DMS 273 treated with DMSO at 0.1 percent for 48 hours (cell line): ENCODE measurements around the gene PITPNC1.
"Not testable (repeated sequence)": the region's sequence is repeated elsewhere in the genome, so short reads cannot be mapped to it uniquely, and the experiment has no call there.

Experiments
- DNase-seq: peaks from one replicate; lab custom pipeline; 2025; lab: John Stamatoyannopoulos, UW

The PITPNC1 gene

DNA sequence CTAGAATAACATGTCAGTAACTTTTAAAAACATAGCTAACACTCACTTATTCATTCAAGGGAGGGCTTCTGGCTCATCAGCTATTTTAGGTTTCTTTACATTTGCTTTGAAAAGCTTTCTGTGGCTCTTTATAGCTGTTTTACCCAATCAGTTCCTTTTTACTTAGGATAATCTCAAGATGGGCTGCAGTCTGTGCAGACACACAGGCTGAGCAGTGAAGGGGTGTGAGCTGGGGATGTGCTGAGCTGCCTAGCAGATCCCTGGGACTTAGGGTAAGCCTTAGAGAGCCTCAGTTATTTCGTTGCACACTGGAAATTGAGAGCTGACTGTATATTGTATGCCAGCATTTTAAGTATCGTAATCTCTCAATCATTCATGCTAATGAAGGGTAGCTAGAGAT is 310.4 kb downstream of the PITPNC1 start:
- DNase-seq, result no peak

DNA sequence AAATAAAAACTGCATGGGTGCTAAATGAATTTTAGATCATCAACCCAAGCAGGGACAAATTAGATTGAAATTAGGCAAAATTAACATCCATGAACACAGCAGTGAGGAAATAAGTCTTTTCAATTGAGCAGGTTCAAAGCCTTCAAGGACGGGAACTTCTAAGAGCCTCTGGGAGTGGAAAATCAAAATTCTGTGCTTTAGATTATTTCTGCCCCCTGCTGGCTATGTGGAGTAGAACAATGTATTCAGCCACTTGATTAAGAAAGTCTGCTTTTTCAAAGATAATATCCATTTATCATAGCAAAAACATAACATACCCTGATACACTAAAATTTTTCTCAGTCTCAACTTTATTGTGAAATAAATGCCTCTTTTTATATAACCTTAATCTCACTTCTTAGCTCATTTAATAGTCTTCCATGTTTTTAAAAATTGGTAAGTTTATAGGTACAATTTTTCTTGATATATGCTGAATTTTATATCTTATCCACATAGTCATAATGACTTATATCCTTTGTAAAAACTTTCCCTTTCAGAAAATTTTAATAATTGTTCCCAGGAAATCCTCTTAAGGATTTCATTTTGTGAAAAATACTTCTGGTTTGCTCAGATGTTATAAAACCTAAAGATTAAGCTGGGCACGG is 312.6 kb downstream of the PITPNC1 start:
- DNase-seq, result peak; percentile 17

DNA sequence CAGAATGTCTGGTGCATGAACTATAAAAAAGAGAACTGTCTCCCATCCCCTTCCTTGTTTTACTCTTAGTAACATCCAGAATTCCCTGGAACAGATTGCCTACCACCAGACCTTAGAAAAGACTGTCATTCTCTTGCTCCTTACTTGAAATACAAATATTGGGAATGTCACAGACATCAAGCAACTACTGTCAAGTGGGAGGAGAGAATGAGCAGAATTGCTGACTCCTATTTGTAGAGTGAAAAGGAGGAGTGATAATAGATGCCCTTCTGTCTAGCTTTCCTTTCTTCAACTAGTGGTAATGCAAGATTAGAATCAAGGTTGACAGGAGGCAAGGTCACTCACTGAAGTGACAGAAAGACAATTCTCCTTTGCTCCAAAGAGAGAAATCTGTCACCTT is 316.7 kb downstream of the PITPNC1 start:
- no peak for DNase-seq

DNA sequence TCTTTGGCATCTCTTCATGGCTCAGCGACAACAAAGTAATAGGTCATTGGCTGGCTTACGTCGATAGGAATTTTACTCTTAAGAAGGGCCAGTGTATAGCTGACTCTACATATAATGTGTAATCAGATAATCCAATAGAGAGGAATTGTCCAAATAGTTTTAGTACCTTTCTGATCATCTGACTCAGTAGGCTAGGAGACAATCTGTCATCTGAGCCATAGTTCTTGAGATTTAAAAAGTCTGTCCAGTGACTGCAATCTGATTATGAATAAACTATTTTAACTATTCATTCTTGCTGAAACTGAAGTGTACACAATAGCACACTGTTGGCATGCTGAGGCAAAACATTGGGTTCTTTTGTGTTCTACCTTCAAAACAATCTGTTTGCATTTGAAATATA is 319.3 kb downstream of the PITPNC1 start:
- DNase-seq, result no peak

DNA sequence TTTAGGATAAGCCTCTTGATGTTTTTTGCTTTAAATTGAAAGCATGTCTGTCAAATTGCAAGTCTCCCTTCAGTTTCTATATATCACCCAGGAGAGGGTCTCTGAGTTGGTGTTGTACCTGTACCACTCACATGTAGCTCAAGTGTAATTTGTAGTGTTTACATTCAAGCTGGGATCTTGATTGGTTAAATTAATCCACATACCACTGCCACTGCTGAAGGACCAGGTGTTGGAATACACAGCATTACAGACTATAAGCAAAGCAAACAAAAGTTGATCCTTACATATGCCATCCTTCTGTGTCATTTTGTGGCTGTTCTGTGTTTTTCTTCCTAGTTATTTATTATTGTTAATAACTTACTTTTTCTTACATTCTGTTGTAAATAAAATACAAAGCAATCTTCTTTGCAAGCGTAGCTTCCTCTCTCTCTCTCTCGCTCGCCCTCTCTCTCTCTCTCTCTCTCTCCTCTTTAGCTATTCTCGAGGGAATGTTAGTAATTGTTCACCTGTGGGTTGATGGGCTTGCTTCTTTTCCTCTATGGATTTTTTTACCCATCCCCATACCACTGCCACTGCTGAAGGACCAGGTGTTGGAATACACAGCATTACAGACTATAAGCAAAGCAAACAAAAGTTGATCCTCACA is 319.9 kb downstream of the PITPNC1 start:
- no peak for DNase-seq

DNA sequence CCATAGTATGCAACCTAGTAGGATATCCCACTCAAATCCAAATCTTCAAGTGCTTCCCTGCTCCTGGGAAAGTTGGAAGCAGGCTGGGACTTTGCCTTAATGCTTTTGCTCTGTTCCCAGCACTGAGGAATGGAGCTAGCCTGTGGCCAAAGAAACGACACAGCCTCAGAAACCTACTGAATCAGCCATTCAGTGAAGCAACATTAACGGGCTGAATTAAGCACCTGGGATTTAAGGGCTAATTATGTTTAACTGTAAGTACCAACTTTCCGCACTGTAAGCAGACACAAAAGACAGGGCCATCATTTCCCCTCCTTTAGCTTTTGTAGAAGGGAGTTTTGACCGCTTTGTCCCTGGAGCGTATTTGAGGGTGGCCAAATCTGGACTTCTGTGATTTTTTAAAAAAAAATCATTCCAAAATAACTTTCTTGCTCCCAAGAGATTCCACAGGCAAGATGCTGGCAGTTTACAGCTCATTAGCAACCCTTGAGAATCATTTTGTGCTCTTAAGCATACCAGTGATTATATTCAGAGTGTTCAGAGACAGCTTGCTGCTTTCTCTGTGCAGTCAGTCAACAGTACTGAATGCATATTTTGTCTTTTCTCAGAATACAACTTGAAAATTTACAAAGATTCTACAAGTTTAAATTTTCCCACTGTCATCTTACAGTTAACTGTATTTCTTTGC is 323.1 kb downstream of the PITPNC1 start:
- no peak for DNase-seq

DNA sequence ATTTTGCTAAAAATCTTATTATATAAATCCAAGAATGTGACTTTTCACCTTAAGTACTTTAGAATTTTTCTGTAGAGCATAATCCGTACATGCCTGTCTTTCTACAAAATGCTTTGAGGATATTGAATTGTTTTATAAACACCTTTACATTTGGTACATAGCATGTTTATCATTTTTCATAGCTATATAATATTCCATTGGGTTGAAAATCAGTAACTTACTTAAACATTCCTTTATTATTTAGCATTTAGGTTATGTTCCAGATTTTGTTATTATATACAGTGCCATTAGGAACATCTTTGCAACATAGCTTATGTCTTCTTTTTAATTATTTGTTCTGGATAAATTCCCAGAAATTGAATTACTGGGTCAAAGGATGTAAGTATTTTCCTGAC is 323.6 kb downstream of the PITPNC1 start:
- no peak for DNase-seq

DNA sequence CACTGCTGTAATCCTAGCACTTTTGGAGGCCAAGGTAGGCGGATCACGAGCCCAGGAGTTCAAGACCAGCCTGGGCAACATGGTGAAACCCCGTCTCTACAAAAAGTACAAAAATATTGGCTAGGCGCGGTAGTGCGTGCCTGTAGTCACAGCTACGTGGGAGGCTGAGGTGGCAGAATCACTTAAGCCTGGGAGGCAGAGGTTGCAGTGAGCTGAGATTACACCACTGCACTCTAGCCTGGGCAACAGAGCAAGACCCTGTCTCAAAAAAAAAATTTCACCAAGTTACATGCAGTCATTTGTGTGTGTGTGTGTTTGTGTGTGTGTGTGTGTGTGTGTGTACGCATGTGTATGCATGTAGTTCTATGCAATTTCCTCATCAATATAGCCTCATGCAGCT is 325.8 kb downstream of the PITPNC1 start:
- DNase-seq, result not testable (repeated sequence)

DNA sequence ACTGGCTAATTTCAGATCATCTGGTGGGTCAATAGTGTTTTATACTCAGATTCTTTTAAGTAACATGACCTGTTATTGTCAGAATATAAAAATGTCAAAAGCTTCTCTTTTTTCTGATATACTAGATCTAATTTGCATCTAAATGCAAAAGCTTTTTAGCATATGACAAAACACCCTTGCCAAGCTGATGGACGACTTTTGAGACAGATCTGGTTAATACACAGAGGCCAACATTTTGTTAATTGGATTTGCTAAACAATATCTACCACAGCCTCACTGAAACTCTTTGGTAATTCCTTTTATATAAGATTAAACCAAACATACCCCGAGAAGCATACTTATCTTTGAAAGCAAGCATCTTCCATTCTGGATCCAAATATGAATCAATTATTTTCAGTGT is 330.4 kb downstream of the PITPNC1 start:
- no peak for DNase-seq

DNA sequence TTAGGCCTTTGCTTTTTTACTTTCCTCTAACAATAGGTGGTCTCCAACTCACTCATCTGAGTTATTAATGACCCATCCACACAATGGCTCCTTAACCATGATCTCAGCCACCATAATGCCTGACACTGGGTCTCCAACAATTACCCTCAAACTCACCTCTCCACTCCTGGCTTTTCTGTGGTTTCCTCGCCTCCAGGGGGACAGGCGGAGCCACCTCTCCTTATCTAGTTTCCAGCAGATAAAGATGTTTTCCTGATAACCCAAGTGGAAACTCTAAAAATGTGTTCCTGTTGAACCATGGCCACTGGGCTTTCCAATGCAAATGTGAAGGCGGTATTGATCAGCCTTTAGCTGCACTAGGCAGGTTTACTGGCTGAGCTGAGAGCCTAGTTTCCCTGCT is 331.3 kb downstream of the PITPNC1 start:
- no peak for DNase-seq

DNA sequence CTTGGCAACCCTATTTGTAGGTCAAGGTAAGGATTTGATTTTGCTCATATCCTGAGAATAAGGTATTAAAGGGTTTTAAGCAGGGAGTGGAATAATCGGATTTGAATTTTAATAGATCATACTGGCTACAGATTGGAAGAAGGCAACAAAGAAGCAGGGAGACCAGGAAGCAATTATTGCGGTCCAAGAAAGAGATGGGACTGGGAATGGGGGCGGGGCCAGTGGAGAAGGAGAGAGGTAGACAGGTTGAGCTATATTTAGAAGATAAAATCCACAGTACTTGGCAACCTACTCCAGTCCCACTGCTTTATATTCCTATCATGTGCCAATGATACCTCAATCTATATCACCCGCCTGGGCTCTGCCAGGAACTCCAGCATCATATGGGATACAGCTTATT is 334.8 kb downstream of the PITPNC1 start:
- DNase-seq, result no peak

DNA sequence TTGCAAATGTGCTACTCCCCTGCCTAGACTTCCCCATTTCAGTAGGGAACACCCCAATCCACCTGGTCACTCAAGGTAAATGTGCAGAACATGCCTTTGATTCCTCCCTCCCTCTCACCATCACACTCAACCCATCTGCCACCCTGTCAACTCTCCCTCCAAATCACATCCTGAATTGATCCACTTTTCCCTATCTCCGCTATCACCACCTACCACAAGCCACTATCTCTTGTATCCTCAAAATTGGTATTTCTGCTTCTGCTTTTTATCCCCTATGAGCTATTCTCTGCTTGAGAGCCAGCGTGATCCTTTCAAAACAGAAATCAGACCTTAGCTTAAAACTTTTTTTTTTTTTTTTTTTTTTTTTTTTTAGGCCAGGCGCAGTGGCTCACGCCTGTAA is 335.3 kb downstream of the PITPNC1 start:
- DNase-seq, result no peak

DNA sequence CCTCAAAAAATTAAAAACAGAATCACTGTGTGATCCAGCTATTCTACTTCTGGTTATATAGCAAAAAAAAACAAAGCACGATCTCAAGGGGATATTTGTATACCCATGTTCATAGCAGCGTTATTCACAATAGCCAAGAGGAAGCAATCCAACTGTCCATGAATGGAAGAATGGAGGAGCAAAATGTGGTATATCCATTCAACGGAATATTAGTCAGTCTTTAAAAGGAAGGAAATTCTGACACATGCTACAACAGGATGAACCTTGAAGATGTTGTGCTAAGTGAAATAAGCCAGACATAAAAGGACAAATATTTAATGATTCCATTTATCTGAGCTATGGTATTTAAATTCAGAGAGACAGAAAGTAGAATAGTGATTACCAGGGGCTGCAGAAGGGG is 336.1 kb downstream of the PITPNC1 start:
- no peak for DNase-seq

DNA sequence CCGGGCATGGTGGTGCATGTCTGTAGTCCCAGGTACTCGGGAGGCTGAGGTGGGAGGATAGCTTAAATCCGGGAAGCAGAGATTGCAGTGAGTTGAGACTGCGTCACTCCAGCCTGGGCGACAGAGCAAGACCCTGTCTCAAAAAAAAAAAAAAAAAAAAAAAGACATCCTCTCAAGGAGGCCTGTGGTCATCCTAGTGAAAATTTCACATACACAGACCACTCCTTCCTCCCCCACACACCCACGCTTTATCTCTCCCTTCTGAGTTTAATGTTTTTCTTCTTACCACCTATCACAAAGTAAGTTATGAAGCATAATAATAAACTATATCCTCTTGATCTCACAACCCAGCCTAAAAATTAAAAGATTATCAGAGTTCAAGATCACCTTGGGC is 339.3 kb downstream of the PITPNC1 start:
- DNase-seq, result no peak

DNA sequence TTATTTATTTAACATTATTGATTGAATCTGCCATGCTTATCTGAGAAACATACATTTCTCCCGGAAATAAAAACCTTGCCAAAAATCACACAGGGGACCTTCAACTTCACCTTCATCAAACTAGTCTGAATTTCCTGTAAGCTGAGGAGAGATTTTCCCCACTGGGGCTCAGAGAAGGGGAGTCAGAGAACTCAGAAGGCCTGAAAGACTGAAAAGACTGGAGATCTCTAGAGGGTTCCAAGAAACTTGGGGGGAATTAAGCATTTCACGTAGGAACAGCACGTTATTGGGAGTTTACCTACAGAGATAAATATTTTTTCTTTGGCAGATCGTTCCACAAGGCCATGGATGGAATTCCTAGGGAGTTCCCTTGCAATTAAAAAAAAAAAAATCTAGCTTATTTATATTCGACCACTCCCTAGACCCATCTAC is 340.1 kb downstream of the PITPNC1 start:
- DNase-seq, result no peak

DNA sequence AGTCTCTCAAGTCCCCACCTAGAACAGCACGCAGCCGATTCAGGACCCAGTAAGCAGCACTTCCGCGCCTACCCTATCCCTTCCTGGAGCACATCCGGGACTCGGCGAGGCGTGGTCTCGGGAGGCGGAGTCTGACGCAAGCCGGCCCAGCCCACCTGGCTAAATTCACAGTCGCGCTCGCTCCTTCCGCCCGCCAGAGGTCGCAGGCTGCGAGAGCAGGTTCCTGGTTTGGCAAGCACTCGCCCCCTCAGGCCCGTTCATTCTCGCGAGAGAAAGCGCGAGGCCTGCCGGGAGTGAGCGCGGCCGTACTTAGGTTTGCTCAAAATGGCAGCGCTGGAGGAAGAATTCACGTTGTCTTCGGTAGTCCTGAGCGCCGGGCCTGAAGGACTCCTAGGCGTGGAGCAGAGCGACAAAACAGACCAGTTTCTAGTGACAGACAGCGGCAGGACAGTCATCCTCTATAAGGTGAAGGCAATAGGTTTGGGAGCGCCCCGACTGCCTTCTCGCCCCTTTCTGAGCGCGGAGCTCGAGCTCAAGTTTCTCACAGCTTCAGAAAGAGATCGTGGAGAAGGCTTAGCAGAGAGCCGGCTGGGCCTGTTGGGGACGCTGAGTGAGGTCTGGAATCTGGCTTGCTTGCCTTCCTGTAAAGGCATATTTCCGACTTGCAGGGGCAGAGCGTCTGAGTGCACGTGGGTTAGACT is 340.7 kb downstream of the PITPNC1 start, which contains the start of gene NOL11:
Gene NOL11 (plus strand): TSS at position 313 of the 701 bp plus-strand sequence. CDS start 12 bp downstream, at position 325.
- DNase-seq, result peak; percentile 96

DNA sequence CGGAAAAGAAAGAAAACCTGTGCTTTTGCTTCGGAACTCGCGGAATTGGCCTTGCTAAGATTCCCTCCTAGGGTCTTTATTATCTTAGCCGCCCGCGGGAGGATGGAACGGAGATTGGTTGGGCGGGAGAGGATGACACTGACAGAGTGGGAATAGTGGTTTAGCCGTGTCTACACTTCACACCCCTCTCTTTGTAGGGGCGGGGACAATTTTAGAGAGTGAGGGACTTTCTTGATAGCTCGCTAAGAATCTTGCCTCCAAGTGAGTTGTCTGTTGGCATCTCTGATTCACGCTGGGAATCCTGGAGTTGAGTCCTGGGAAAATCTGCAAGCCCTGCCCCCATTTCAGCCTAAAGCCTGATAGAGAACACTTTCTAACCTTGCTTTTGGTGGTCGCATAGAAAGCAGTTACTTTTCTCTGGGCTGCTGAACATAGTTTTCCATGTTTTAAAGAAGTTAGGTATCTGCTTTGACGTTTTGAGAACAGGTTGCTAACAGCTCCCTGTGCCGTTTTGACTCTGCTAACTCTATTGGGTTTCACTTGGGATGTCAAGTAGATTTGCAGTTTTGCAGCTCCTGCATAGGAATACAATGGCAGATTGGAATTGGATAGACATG is 341.4 kb downstream of the PITPNC1 start:
- DNase-seq, result no peak

DNA sequence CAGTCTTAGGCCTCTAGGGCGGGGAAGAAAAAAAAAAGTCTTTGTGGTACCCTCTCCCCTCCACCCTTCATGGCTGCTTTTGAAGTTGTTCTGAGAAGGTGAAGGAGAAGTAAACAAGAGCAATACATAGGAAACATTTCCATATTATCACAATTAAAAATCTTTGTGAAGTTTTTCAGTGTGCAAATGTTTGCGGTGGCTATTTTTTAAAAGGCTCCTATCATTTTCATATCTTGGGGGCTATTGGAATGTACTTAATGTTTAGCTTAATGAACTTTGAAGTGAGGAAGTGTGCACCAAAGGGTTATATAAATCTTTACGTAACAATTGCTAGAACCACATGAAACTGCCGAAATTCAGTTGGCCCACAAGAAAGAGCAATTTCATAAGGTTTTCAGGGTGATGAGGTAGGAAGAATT is 348.3 kb downstream of the PITPNC1 start:
- no peak for DNase-seq

DNA sequence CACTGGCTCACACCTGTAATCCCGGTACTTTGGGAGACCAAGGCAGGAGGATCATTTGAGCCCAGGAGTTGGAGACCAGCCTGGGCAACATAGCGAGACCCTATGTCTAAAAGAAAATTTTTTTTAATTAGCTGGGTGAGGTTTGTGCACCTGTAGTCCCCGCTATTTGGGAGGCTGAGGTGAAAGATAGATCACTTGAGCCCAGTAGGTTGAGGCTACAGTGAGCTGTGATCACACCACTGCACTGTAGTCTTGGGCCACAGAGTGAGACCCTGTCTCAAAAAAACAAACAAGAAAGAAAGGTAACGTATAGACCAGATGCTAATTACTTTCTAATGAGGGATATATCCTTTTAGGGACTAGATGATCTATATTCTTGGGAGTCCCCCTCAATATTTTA is 348.7 kb downstream of the PITPNC1 start:
- no peak for DNase-seq

DNA sequence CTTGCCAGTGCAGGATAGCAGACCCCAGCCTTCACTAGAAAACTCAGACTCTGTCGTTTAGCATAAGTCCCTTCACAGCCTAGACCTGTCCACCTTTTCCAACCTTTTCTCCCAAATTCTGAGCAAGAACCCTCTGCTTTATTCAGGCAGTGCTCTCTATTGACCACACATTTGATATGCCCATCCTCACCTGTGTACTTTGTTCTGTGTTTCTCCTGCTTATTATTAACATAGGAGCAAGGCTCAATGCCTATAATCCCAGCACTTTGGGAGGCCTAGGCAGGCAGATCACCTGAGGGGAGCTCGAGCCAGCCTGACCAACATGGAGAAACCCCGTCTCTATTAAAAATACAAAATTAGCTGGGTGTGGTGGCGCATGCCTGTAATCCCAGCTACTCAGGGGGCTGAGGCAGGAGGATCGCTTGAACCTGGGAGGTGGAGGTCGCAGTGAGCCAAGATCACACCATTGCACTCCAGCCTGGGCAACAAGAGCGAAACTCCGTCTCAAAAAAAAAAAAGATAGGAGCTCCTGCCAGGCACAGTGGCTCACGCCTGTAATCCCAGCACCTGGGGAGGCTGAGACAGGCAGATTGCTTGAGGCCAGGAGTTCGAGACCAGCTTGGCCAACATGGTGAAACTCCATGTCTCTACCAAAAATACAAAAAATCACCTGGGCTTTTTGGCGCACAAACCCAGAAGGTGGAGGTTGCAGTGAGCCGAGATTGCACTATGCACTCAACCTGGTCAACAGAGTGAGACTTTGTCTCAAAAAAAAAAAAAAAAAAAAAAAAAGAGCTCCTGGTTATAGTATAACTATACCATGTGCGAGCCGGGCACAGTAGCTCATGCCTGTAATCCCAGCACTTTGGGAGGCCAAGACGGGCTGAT is 350.3 kb downstream of the PITPNC1 start:
- not testable (repeated sequence) for DNase-seq

DNA sequence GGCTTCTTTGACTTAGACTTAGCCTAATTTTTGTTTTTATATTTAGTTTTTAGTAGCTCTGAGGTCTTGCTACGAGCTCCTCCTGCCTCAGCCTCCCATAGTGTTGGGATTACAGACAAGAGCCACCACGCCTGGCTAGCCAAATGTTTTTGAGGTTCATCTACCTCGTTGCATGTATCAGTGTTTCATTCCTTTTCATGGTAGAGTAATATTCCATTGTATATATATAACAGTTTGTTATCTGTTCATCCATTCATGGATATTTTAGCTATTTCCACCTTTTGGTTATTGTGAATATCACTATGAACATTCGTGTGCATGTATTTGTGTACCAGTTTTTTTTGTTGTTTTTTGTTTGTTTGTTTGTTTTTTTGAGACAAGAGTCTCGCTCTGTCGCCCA is 352.8 kb downstream of the PITPNC1 start:
- no peak for DNase-seq
